Cardiac muscle cell (in vitro differentiated cells and primary cell): ENCODE measurements around the gene SEMA5A. TPM values are rescaled to one million over a fixed set of nuclear protein-coding genes. Genes with fewer than 3 reads are reported as not detected.

Experiments
- DNase-seq, 2 donors: peaks; one replicate each; pipeline versions ENCODE4 v3.0.0 to v3.0.0-alpha.2; 2010 to 2017; ENCODE audit warnings: low read depth in 1 of 2, low spot score in 1 of 2
- H3K27ac ChIP-seq: fragments of 200-600 bp; sonication (generic); 2 replicates; pipeline ENCODE4 v1.5.1; 2016
- H3K27me3 ChIP-seq: fragments of 200-600 bp; sonication (generic); 2 replicates; pipeline ENCODE4 v1.6.0; 2016; ENCODE audit warnings: control low read depth
- H3K36me3 ChIP-seq: fragments of 200-600 bp; sonication (generic); 2 replicates; pipeline ENCODE4 v1.5.1; 2016; ENCODE audit warnings: control low read depth
- H3K4me1 ChIP-seq: fragments of 200-600 bp; sonication (generic); 2 replicates; pipeline ENCODE4 v1.8.1; 2017; ENCODE audit warnings: low read depth, mild to moderate bottlenecking, mixed run types
- H3K4me3 ChIP-seq: fragments of 200-600 bp; sonication (generic); 2 replicates; pipeline ENCODE4 v1.5.1; 2016; ENCODE audit warnings: mild to moderate bottlenecking
- H3K9me3 ChIP-seq: fragments of 200-600 bp; sonication (generic); 2 replicates; pipeline ENCODE4 v1.5.1; 2017; ENCODE audit warnings: low read depth, mild to moderate bottlenecking, control low read depth
- CTCF ChIP-seq: IDR thresholded peaks from 2 replicates; pipeline ENCODE4 v1.5.1; 2012; ENCODE audit warnings: low read depth, mild to moderate bottlenecking, low read length
- polyA plus RNA-seq: library from polyadenylated mRNA; unstranded; fragments of >200 nt; fragmentation: Nextera tagmentation; extraction: Ambion mirVana; gene quantifications from 2 replicates; pipeline ENCODE4 v1.2.1, GENCODE V29; 2016
- total RNA-seq: library from RNA; depleted of rRNA; stranded (reverse); fragments of >200 nt; gene quantifications from 2 replicates; pipeline ENCODE4 v1.2.3, GENCODE V29; 2016

Gene SEMA5A
- total and polyA plus RNA-seq, 2 experiments from 2014 or later: 15.7 to 16.6 TPM

GRCh38 chr5:9331372-9331771, 214.5 kb downstream of the SEMA5A start:
- no peak for TF ChIP-seq CTCF
- Histone ChIP-seq H3K9me3 (no peaks in the 10 kb centered on the region), H3K4me1 (no peaks in the 10 kb centered on the region), H3K27me3 (no peaks in the 10 kb centered on the region), H3K4me3 (no peak overlapping the region), H3K27ac (no peak overlapping the region), H3K36me3 (no peaks in the 10 kb centered on the region)
- no peak for DNase-seq

DNA sequence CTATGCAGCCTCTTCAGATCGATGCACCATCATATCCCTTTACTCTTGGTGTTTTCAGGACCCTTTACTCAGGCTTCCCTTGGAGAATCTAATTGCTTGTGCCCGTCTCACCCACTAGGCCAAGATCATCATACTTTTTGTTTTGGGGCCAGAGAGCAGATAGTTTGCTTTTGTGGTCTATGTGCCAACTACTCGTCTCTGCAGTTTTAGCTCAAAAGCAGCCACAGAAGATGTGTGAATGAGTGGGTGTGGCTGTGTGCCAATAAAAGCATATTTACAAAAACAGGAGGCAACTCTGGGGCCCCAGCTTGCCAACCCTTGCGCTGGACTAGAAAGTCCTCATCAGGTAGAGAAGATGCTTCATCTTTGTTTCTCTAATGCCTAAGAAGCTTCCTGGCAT, 216.8 kb downstream of the SEMA5A start:
- H3K4me3 ChIP-seq: no peak overlapping the region
- no peaks in the 10 kb centered on the region for H3K36me3 ChIP-seq
- no peaks in the 10 kb centered on the region for H3K27me3 ChIP-seq
- TF ChIP-seq CTCF: no peak
- no peak for DNase-seq
- no peak overlapping the region for H3K27ac ChIP-seq
- no peaks in the 10 kb centered on the region for H3K4me1 ChIP-seq
- H3K9me3 ChIP-seq: no peaks in the 10 kb centered on the region

DNA sequence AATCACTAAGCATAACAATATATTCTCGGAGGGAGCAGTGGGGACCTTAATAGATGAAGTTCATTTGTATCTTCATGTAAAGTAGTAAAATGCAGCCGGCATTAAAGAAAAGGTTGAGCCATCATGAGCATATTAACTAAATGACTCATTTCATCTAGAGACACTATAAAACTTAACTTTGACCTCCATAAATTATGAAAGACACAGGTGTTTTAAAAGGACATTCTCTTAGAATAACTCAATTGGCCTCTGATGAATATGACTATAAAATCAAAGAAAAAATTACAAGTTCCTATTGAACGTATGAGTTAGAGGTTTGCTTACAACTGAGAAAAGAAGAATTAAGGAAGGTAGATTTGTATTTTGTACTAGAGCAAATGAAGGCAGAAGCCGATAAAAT, 220.3 kb downstream of the SEMA5A start:
- H3K27ac ChIP-seq: no peak overlapping the region
- no peaks in the 10 kb centered on the region for H3K27me3 ChIP-seq
- DNase-seq: no peak
- H3K4me1 ChIP-seq: no peaks in the 10 kb centered on the region
- H3K4me3 ChIP-seq: no peak overlapping the region
- no peak for TF ChIP-seq CTCF
- no peaks in the 10 kb centered on the region for H3K36me3 ChIP-seq
- no peaks in the 10 kb centered on the region for H3K9me3 ChIP-seq

- H3K4me3 ChIP-seq: no peak overlapping the region
- H3K27ac ChIP-seq: no peak overlapping the region
- no peaks in the 10 kb centered on the region for H3K27me3 ChIP-seq
- H3K36me3 ChIP-seq: no peaks in the 10 kb centered on the region
- DNase-seq: peak in 1 of 2 donors; percentile 58
- no peak for TF ChIP-seq CTCF
- H3K9me3 ChIP-seq: no peaks in the 10 kb centered on the region
- no peaks in the 10 kb centered on the region for H3K4me1 ChIP-seq
Observed at GRCh38 chr5:9324348-9325077, 221.4 kb downstream of the SEMA5A start.

- no peak for TF ChIP-seq CTCF
- H3K36me3 ChIP-seq: no peaks in the 10 kb centered on the region
- no peaks in the 10 kb centered on the region for H3K9me3 ChIP-seq
- H3K27me3 ChIP-seq: no peaks in the 10 kb centered on the region
- H3K27ac ChIP-seq: no peak overlapping the region
- H3K4me3 ChIP-seq: no peak overlapping the region
- DNase-seq: no peak
- H3K4me1 ChIP-seq: no peaks in the 10 kb centered on the region
Observed at GRCh38 chr5:9320652-9321051, 225.2 kb downstream of the SEMA5A start.

DNA sequence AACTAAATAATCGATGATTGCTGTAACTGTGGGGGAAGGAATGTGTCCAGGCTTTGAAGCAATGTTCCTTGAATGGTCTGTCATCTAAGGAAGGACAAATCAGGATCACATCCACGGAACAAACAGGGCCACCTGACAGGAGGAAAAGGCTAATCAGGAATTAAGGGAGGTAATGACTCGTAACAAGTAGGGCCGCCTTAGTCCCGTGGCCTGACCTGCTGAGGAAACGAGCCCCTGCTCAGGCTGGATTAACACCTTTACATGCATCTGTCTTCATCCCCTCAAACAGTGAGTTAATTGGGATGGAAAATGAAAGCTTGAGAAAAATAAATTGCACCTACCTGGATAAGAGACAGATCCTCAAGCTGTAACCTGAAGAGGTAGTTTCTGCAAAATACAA, 227.8 kb downstream of the SEMA5A start:
- Histone ChIP-seq H3K4me1 (no peaks in the 10 kb centered on the region), H3K36me3 (no peaks in the 10 kb centered on the region), H3K27ac (no peak overlapping the region), H3K27me3 (no peaks in the 10 kb centered on the region), H3K4me3 (no peak overlapping the region), H3K9me3 (no peaks in the 10 kb centered on the region)
- no peak for DNase-seq
- no peak for TF ChIP-seq CTCF
